Measurements from ENCODE around the gene TMEM215. TPM values are rescaled to one million over a fixed set of nuclear protein-coding genes. Genes with fewer than 3 reads are reported as not detected.

TMEM215 gene
- total and polyA plus RNA-seq, 2 experiments from 2014 or later: 0.79 to 1.2 TPM

- H3K36me3 Mint-ChIP-seq (ENCODE audit: low read depth): no peaks in the 10 kb centered on the region
- Histone ChIP-seq H2AFZ (no peak overlapping the region), H3K4me3 (no peak overlapping the region), H3K4me2 (no peak overlapping the region), H3K27ac (ENCODE audit: low read depth) (no peak overlapping the region), H3K36me3 (ENCODE audit: insufficient read depth) (no peaks in the 10 kb centered on the region), H3F3A (replicated peaks; ENCODE audit: low read depth) (no peaks in the 10 kb centered on the region), H3K9me2 (ENCODE audit: insufficient read depth) (no peaks in the 10 kb centered on the region; the same call in 1 of the 2 replicates), H3K27me3 (ENCODE audit: insufficient read depth) (no peaks in the 10 kb centered on the region), H3K4me1 (ENCODE audit: insufficient read depth) (no peaks in the 10 kb centered on the region), H3K79me2 (replicated peaks; ENCODE audit: insufficient read depth) (no peaks in the 10 kb centered on the region), H4K20me1 (replicated peaks; ENCODE audit: insufficient read depth) (no peaks in the 10 kb centered on the region)
- DNase-seq (ENCODE audit: low spot score): no peak
- TF ChIP-seq CREB1 (CRISPR knock-in tag; IDR thresholded peaks at IDR 0.05; ENCODE audit: low read depth) (no peak), NANOG (IDR thresholded peaks at IDR 0.05; ENCODE audit: borderline replicate concordance) (no peak), CTCF (conservative IDR thresholded peaks at IDR 0.05; ENCODE audit: low read depth in 2 of 2) (no peak), STAT1 (IDR thresholded peaks at IDR 0.05; ENCODE audit: unreplicated experiment) (no peak), ZNF462 (CRISPR knock-in tag; IDR thresholded peaks at IDR 0.05) (no peak), EZH2phosphoT487 (IDR thresholded peaks at IDR 0.05; ENCODE audit: unreplicated experiment) (no peak), EZH2 (IDR thresholded peaks at IDR 0.05; ENCODE audit: low read depth, unreplicated experiment) (no peak), JUNB (IDR thresholded peaks at IDR 0.05; ENCODE audit: unreplicated experiment) (no peak), POLR2AphosphoS5 (IDR thresholded peaks at IDR 0.05; ENCODE audit: low read depth) (no peak), ZNF331 (CRISPR knock-in tag; IDR thresholded peaks at IDR 0.05; ENCODE audit: low read depth) (no peak), ETS1 (IDR thresholded peaks at IDR 0.05) (no peak), ZNF114 (CRISPR knock-in tag; IDR thresholded peaks at IDR 0.05) (no peak), REST (IDR thresholded peaks at IDR 0.05; ENCODE audit: unreplicated experiment) (no peak)
- H3K9me3 Mint-ChIP-seq: peaks cover 6% of the 10 kb centered on the region; the same call in 2 of the 3 replicates
- ATAC-seq: no peak
- no peak overlapping the region for H3K4me3 Mint-ChIP-seq
- peaks cover 7% of the 10 kb centered on the region for H3K4me1 Mint-ChIP-seq
- H3K27me3 Mint-ChIP-seq (ENCODE audit: insufficient read depth, low read depth, poor library complexity): peaks cover 4% of the 10 kb centered on the region
- H3K27ac Mint-ChIP-seq: no peak overlapping the region
These were observed 41.0 kb upstream of the TMEM215 start for GRCh38 chr9:32742296-32742695.

All from GM23338 (cell line).